GM18520 (cell line): ENCODE data around the gene UGT3A2.

Source experiments
- ATAC-seq: cut with Tn5 transposase; IDR thresholded peaks from one replicate; pipeline ENCODE4 v1.9.1; 2021; ENCODE audit not compliant: unreplicated experiment

UGT3A2 gene, protein sequence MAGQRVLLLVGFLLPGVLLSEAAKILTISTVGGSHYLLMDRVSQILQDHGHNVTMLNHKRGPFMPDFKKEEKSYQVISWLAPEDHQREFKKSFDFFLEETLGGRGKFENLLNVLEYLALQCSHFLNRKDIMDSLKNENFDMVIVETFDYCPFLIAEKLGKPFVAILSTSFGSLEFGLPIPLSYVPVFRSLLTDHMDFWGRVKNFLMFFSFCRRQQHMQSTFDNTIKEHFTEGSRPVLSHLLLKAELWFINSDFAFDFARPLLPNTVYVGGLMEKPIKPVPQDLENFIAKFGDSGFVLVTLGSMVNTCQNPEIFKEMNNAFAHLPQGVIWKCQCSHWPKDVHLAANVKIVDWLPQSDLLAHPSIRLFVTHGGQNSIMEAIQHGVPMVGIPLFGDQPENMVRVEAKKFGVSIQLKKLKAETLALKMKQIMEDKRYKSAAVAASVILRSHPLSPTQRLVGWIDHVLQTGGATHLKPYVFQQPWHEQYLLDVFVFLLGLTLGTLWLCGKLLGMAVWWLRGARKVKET

DNA sequence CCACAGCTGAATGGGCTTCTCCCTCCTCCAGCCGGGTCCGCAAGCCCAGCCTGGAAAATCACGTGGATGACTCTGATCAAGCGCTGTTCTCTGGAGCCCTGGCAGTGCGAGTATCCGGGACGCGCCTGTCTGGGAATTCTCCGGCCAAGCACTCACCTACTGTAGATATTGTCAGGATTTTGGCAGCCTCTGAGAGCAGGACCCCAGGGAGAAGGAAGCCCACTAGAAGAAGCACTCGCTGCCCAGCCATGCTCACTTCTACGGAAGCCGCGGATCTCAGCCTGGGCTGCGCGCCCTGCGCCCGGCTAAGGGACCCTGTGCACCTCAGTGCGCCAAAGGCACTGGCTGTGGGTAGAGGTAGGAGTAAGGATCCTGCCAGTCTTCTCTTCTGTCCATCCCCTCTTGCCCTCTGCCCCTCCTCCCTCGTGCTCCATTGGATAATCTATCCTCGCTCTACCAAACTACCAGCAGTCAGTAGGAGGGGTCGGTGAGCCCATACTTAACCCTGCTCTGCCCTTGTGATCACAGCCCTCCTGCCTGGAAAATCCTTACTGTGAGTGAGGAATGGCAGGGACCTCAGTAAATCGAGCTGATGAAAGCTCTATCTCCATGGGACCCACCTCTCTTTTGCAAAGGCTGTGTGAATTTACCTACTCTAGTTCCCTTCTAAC lies at the start of gene UGT3A2:
Gene UGT3A2 (minus strand): TSS at position 343 of the 671 bp plus-strand sequence. CDS start 93 bp downstream, at position 250.
- no peak for ATAC-seq

DNA sequence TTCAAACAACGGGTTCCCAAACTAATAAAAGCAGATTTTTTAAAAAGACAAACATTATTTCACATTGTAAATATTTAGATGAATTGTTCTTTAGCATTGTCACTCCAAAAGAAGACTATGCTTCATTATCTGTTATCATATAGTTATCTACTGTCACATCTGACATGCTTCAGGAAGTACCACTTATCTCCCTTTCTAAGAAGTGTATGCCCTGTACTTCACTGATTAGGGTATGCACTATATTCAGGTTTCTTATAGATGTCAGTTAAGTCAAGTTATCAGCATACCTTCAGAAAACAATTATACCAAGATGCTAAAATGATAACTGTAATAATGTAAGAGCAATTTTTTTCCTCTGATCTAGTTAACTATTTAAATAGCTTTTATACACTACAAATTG lies 44.6 kb upstream of the UGT3A2 start:
- ATAC-seq, result no peak

DNA sequence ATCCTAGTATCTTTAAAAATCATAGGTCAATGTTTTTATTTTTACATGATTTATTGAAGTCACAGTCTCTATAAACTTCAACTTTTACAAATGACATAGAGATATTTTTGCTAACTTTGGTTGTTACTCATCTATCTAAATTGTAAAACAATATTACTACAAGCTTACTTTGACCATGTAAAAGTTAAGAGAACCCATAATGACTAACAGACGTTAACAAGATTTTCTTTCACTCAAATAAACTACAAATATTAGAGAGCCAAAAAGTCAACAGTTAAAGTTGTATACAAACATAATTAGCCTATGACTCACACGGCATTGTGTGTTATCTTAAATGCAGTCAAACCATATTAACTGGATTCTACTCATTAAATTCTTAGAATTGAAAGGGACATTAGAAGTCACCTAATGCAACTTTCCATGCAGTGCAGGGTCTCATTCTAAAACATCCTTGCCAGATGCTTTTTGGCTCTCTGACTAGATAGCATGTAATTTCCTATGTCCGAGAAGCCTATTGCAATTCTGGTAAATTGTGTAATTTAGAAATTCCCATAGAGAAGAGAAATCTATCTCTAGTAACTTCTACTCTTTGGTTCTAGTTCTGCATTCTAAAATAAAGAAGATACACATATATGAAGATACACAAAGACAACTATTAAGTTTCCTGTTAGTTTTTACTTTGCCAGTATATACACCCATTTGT lies 42.2 kb upstream of the UGT3A2 start:
- ATAC-seq, result no peak

DNA sequence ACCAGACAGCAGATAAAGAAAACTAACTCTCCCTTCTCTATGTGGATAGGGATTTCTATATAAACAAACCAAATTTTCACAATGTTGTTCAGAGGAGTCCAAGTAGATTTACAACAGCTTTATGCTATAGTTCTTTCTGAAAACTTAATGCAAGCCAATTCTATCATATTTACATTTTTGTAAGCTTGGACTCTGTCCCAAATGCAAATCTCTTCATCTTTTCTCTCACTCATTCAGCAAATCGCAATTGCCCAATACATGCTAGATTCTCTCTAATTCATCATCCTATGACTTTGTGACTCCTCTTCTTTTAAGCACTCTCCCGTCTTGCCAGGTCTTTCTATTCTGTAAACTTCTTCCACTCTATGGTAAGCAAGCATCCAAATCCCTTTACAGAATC lies 39.1 kb upstream of the UGT3A2 start:
- ATAC-seq, result no peak

DNA sequence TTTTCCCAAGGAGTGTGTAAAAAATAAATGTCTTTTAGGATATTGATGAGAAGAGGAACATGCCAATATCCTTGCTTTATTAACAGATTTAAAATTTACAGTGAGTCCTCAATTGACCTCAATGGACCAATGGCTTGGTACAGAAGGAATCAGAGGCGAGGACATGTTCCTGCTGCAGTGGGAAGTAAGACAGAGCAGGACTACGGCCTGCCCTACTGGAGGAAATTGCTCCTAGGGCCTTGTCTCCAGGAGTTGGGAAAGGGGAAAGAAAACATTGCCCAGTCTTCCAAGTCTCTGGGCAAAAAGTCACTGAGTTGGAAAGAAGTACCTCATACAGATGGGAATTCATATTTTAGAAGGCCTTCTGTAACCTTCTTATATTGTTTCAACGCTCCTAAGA lies 33.1 kb upstream of the UGT3A2 start:
- ATAC-seq, result no peak

DNA sequence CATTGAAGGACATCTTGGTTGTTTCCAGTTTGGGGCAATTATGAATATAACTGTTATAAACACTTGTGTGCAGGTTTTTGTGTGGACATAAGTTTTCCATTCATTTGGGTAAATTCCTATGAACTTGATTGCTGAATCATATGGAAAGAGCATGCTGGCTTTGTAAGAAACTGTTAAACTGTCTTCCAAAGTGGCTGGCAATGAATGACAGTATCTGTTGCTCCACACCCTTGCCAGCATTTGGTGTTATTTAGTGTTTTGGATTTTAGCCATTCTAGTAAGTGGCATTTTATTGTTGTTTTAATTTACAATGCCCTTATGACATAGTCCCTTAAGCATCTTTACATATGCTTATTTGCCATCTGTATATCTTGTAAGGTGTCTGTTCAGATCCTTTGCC lies 29.8 kb upstream of the UGT3A2 start:
- no peak for ATAC-seq

DNA sequence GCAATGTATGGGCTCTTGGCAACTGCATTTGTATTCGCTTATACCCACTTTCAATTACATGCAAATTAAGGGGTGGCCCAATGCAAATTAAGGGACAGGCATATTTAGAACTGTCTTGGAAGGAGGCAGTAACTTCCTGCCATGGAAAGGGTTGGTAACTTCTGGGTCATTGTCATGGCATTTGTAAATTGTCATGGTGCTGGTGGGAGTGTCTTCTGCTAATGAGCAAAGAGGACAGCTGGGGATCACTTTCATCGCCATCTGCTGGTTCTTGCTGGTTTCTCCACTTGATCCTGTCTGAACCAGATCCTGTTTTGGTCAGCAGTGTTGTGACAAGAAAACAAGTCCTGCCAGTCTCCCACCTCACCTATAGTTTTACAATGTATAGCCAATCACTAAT lies 23.3 kb upstream of the UGT3A2 start:
- ATAC-seq, result peak; percentile 71

DNA sequence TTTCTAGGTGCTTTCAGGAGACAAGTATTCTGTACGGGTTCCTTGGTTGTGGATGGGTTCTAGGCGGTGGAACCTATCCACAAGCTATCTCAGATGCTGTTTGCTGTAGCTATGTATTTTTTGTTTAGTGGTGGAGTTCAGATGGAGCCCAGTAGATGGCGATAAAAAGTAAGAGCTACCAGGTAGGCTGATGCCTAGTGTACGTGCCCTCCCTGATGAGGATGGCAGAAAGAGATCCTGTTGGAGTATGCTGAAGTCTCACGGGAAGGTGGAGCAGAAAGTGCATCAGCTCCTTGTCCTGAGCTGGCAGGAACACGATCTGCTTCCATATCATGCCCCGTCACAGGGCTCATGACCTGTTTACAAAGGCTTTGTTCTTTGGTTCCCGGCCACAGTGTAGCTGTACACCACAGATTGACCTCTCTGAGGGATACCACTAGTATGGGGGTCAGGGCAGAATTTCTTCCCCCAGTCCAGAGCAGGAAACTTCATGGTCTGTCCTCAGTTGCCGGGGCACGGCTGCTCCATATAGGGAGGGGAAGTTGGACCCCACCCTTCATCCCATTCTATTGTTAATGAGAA lies 12.6 kb upstream of the UGT3A2 start:
- ATAC-seq, result peak; percentile 90

DNA sequence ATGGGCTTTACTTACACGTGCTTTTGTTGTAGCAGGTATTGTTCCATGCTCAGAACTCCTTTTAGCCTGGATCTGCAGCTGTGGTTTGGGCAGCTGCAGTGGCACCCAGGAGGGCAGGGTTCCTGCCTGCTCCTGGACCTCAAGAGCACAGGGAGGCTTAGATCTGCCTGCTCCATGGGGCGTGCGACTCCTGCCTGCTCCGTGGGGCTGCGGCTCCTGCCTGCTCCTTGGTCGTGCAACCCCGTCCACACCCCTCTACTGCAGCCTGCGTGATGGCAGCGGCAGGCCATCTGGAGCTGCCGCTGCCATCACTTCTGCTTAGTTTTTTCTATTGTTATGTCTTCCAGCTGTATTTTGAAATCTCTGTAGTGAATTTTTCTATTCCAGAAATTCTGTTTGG lies 11.7 kb upstream of the UGT3A2 start:
- no peak for ATAC-seq

DNA sequence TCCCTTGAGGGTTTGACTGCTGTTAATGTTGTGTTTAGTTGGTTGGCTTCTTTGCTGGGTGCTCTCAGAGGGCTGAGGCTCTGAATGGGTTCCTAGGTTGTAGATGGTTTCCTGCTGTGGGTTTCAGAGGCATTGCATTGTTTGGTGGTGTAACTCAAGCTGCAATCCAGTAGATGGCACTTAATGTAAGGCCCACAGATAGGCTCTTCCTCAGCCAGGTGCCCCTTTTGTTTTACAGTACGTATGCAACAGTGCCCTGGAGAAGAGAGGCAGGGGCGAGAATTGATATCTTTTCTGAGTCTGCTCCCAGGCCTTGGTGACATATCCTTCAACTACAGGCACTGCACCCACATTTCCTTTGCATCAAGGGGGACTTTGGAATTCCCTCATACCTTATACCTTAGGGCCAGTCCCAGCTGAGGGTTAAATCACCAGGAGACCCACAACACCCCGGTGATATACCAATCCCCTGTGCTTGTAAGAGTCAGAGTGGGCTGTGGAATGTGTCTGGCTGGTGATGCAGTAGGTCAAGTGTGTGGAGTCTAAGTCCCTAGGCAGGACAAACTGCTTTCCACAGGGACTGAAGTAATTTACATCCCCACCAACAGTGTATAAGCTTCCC lies 7.0 kb upstream of the UGT3A2 start:
- peak; percentile 56 for ATAC-seq

DNA sequence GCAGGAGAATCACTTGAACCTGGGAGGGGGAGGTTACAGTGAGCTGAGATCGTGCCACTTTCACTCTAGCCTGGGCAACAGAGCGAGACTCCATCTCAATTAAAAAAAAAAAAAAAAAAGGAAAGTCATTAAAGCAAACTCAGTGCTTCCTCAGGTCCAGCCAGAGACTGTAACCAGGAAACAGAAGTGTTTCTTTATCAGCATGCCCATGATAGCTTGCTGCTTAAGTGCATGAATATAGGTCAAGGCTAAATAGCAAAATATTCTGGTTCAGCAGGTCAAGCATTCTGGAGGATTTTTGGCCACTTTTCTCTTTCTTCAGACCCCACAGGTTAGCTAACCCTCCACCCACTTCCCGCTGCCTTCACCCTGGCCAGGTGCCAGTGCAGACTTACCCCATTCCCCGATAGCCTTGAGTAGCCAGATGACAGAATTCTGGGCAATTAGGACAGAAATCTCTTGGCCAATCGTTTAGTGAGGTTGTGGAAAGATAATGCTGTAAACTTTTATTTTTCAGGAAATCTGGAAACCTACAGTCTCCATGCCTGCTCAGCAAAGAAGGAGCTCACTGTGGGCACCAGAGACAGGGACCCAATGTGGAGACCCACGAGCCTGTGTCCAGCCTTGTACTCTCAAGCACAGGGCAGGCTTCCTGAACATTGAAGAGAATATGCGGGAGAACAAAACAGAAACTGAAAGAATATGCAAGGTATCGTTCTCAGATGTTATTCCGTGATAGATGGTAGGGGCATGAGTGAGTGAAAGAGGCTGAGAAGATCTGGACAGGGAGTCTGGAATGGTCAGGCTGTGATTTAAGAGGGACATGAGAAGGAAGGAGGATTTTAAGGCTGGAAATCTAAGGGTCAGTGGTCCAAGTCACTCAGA lies 4.2 kb upstream of the UGT3A2 start:
- ATAC-seq, result no peak

DNA sequence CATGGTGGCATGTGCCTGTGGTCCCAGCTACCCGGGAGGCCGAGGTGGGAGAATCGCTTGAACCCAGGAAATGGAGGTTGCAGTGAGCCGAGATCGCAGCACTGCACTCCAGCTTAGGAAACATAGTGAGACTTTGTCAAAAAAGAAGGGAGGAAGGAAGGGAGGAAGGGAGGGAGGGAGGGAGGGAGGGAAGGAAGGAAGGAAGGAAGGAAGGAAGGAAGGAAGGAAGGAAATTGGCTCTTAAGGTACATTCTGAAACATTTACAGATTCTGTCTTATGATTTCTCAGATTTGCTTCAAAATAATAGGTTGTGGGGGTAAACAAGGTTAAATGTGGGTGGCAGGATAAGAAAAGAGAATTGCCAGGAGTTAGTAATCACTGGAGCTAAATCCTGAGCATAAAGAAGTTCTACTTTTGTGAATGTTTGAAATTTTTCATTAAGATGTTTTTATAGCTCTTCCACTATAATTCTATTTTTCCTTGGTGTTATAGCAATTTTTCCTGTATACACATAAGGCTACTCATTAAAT lies 2.1 kb upstream of the UGT3A2 start:
- ATAC-seq, result no peak

DNA sequence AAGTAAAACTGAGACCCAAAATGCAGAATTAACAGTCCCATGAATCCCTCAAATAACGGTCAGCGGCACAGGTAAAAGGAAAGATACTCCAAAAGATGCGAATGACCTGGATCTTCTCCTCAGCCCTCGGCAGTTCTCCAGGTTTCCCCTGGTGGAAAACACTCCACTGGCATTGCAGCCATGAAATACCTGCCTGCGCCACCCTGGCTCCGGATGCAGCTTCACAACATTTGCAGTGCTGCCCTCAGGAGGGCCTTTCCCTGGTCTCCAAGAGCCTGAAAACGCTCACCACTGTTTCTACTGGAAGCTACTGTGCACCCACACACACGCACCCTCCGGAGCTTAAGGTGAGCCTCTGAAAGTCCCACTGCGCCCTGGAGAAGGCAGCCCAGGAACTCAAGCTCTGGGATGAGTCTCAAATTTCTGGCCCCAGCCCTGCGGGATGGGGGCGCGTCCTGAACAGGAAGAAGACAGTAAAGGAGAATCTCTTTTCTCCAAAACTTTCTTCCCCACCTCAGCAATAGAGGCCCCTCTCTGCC lies 612 bp downstream of the UGT3A2 start:
- no peak for ATAC-seq

DNA sequence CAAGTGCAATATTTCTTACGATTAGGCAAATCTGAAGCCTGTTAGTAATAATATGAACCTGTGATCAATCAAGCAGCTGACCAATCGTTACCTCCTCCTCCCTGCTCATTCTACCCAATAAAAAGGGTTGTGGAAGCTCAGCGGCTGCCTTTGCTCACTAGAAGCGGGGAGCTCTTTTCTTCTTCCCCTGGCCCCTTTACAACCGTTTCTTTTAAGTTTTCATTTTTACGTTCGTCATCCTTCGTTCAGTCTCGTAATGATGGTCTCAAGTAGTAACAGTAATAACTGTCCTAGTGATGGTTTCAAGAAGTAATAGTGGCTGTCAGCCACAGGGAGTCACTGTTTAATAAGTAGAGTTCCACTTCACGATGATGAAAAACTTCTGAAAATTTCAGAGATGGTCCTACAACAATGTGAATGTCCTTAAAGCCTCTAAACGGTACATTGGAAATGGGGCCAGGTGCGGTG lies 6.2 kb downstream of the UGT3A2 start:
- peak; percentile 65 for ATAC-seq

DNA sequence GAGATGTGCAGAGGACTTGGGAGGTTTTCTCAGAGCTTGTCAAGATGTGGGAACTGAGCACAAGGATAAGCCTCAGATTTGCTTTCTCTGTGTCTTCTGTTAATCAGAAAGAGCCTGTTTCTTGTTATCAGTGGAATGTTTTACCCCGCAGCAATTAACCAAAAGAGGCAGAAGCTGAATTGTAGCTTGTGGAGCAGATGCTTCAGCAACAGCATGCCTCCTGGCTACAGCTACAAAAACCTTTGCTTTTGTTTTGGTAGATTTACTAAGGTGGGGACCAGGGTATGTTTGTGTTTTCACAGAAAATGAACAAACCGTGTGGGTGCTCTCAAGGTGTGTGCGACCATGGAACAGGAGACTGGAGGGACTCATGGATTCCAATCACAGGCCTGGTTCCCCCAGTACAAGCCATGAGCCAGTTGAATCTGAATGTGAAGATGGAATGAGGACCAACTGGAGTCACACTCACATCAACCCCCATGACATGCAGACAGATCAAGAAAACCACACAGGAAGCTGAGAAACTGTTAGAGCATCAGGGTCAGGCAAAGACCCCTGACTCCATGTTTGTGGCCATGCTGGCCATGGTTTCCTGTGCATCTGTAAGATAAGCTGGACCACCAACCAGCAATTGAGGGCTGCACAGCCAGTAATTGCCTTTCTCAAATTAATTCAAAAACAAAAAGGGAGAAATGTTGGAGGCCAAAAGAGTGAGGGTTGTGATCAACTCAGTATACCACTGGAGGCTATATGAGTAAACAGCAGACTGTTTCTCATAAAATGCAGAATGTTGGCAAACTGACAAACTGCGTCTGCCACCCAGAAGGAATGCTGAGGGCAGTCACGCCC lies 6.9 kb downstream of the UGT3A2 start:
- no peak for ATAC-seq

DNA sequence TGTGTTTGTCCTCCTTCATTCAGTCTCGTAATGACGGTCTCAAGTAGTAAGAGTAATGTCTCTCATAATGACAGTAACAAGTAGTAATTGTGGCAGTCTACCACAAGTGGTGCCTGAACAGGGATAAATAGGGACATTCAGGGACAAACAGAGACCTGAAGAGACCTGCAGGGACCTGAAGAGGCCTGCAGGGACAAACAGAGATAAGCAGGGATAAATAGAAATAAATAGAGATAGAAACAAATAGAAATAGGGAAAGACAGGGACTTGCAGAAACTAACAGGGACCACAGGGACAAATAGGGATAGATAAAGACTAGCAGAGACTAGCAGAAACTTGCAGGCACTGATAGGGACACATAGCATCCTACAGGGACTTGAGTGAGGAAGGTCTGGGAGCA lies 7.9 kb downstream of the UGT3A2 start:
- ATAC-seq, result no peak

DNA sequence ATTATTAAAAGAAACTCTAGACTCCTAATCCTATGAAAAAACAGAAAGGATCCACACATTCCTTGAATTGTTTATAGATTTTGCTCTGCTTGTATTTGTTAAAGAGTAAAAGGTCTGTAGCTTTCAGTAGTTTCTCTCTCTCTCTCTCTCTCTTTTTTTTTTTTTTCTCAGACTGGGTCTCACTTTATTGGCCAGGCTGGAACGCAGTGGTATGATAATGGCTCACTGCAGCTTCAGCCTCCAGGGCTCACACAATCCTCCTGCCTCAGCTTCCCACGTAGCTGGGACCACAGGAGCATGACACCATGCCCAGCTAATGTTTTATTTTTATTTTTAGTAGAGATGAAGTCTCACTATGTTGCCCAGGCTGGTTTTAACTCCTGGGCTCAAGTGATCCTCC lies 9.3 kb downstream of the UGT3A2 start:
- ATAC-seq, result no peak

DNA sequence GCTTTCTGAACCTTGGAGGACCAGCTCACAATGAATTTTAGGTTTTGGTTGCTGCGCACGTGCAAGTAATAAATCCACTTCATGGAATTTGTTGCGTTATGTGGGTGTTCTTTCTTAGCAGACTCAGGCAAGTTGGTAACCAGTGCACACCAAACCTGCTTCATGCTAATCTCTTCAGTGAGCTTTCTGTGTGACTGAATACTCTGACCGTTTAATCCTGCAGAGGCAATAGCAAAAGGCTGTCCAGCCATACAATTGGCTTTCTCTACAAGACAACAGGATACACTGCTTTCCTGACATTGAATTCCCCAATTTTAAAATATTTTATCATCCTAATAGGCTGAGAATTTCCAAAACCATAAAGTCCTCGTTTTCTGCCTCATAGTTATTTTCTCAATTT lies 10.3 kb downstream of the UGT3A2 start:
- ATAC-seq, result no peak
